GM19328 (cell line): ENCODE results near the gene HMGN1.
A peak's percentile ranks its signal among the peaks of the same experiment; 100 is the strongest.

ENCODE experiments used
- ATAC-seq: cut with Tn5 transposase; IDR thresholded peaks from one replicate; pipeline ENCODE4 v1.9.1; 2021; ENCODE audit warnings: mild to moderate bottlenecking, moderate library complexity; ENCODE audit not compliant: unreplicated experiment

The HMGN1 gene

DNA sequence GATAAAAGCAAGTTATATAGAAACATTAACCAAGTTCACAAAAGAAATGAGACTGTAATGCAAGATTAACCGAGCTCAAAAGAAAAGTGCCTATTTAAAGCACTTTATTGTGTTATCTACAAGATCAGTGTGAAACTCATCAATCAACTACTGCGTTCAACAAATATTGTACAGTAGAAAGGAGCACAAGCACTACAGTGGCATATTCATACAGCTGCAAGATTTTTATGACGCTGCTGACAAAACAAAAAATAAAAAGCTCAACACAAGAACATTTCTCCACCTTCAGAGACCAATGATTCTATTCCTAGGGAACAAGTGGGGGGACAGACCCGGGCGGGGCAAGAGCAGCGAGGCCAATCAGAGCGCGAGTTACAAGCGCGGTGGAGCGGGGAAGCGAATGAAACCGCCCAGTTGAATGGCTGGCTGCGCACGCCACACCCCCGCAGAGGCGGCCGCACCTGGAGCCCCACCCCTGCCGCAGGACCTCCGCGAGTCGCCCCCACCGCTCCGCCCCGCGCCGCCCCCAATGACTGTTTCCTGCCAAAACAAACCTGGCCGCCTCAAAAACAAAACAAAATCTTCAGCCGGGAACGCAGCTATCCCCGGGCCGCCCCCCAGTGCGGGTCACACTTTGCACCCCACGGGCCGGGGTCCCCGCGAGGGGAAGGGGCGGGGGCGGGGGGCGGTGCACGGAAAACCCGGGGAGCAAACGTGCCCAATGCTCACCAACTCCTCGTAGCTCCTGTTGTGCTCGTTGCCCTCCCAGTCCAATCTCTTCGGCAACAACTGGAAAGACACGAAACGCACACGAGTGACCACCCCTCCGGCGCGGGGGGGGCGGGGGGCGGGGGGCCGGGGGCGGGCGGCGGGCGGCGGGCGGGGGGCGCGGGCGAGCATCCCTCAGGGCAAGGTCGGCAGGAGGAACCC is 36.5 kb downstream of the HMGN1 start:
- peak; percentile 68 for ATAC-seq

DNA sequence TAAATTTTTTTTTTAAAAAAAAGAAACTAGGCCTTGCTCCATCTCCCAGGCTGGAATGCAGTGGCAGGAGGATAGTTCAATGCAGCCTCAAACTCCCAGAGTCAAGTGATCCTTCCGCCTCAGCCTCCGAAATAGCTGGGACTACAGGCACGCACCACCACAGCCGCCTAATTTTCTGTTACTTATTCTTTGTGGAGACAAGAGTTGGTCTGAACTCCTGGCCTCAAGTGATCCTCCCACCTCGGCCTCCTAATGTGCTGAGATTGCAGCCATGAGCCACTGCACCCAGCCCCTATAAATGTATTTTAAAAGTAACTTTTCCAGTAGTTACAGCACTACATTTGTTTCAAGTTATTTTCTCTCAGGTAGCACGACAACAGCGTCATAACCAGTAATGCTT is 37.7 kb downstream of the HMGN1 start:
- ATAC-seq = no peak

DNA sequence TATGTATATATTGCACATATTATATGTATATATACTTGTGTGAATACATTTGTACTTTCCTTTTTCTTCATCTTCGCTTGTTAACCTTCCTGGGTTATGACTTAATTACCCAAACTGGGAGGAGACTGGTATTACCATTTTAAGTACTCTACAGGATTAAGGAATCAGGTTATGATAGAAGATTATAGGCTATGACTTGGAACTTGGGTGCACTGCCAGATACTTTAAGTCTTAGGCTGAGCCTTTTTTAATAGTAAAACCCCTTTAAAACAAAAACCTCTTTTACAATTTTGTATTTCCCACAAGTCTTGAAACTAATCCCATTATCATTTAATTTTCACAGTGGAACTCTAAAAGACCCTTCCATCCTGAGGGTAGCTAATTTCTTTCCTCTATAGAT is 41.4 kb downstream of the HMGN1 start:
- ATAC-seq = no peak

DNA sequence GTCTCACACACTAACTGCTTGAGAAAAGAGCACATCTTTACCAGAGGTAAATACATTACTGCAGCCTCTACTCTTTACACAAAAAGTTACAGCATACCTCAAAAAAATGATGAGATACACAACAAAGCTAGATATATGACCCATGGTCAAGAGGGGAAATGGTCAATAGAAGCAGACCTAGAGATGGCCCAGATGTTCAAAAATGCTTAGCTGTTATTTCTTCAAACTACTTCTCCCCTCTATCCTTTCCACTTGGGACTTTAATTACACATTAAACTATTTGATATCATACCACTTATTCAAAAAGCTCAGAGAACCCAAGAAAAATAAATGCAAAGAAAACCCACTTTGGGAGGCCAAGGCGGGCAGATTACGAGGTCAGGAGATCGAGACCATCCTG is 48.3 kb downstream of the HMGN1 start:
- no peak for ATAC-seq

DNA sequence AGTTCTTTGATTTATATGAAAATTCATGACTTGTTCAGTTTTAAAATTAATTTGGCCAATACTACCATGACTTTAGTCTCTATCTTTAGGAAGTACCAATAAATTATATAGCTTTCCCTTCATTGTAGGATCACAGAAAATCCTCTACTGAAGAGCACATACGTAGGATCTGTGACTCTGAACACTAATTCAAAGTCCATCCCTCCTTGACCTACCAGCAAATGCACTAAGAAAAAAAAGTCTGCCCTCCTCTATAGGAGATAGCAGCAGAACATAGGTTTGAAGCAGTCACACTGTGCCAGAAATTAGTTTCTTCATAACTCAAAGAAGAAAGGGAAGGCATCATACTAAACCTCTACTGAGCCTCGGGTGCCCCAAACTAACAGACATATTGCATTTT is 52.0 kb downstream of the HMGN1 start:
- ATAC-seq = no peak
